HG02852 (cell line): ENCODE measurements around the gene LAGE3.
A peak's percentile ranks its signal among the peaks of the same experiment; 100 is the strongest.

Source experiments
- ATAC-seq: cut with Tn5 transposase; IDR thresholded peaks from one replicate; pipeline ENCODE4 v1.9.1; 2021; ENCODE audit warnings: mild to moderate bottlenecking, moderate library complexity; ENCODE audit not compliant: unreplicated experiment

The LAGE3 gene

GRCh38 chrX:154458954-154459778 lies 19.9 kb downstream of the LAGE3 start:
- ATAC-seq, result no peak

GRCh38 chrX:154458116-154458953 lies 20.7 kb downstream of the LAGE3 start, which contains the start of gene PLXNA3:
PLXNA3 (plus strand) TSS chrX:154458281; CDS start chrX:154460184, 1,903 bp downstream.
- ATAC-seq, result peak; percentile 60

GRCh38 chrX:154457491-154458115 lies 21.5 kb downstream of the LAGE3 start:
- peak; percentile 40 for ATAC-seq

GRCh38 chrX:154452823-154453222 lies 26.3 kb downstream of the LAGE3 start:
- ATAC-seq, result no peak

- ATAC-seq, result no peak
Measured at GRCh38 chrX:154450312-154450711, 28.8 kb downstream of the LAGE3 start.

- no peak for ATAC-seq
Measured at GRCh38 chrX:154449618-154450017, 29.5 kb downstream of the LAGE3 start.

GRCh38 chrX:154448484-154448883 lies 30.6 kb downstream of the LAGE3 start:
- no peak for ATAC-seq

- ATAC-seq, result no peak
Measured at GRCh38 chrX:154446430-154446829, 32.7 kb downstream of the LAGE3 start.

GRCh38 chrX:154445776-154446175 lies 33.3 kb downstream of the LAGE3 start:
- ATAC-seq, result no peak

GRCh38 chrX:154444755-154445246 lies 34.3 kb downstream of the LAGE3 start:
- ATAC-seq, result no peak

GRCh38 chrX:154443992-154444754 lies 34.9 kb downstream of the LAGE3 start, which contains the start of gene FAM50A:
FAM50A (plus strand) TSS chrX:154444141; CDS start chrX:154444236, 95 bp downstream.
- peak; percentile 72 for ATAC-seq

- ATAC-seq, result no peak
Measured at GRCh38 chrX:154443479-154443910, 35.6 kb downstream of the LAGE3 start.

GRCh38 chrX:154441984-154442707 lies 36.9 kb downstream of the LAGE3 start:
- ATAC-seq, result no peak

- no peak for ATAC-seq
Measured at GRCh38 chrX:154441564-154441963, 37.5 kb downstream of the LAGE3 start.

GRCh38 chrX:154440623-154441357 lies 38.3 kb downstream of the LAGE3 start:
- no peak for ATAC-seq

- no peak for ATAC-seq
Measured at GRCh38 chrX:154439841-154440240, 39.2 kb downstream of the LAGE3 start.

- no peak for ATAC-seq
Measured at GRCh38 chrX:154437971-154438893, 40.8 kb downstream of the LAGE3 start.
